Right lobe of liver (tissue), 4 donors: ENCODE data around the gene TBCEL.

Source experiments
- CTCF ChIP-seq, 4 donors: fragments of 200-600 bp in 3 of 4; fragments of 450-650 bp in 1 of 4; IDR thresholded peaks; one replicate each; pipeline versions ENCODE4 v1.5.1 to v1.8.0; 2016 to 2022; ENCODE audit warnings: antibody characterized with exemption in 4 of 4, mild to moderate bottlenecking in 2 of 4
- POLR2A ChIP-seq: fragments of 450-650 bp; IDR thresholded peaks from one replicate; pipeline ENCODE4 v1.6.1; 2017; ENCODE audit warnings: antibody characterized with exemption, mild to moderate bottlenecking
- donor health status: DM: no; HTN: no; CAD: no.
- donor health status: DM: no; HTN: no; CAD: no.
- donor health status: DM: no; HTN: yes; CAD: no.

GRCh38 chr11:121029813-121030445, 6.0 kb downstream of the TBCEL start:
- TF ChIP-seq CTCF (IDR thresholded peaks at IDR 0.05) (no peak), POLR2A (no peak)
